ENCODE results near the gene TBC1D4. TPM values are rescaled to one million over a fixed set of nuclear protein-coding genes. Genes with fewer than 3 reads are reported as not detected.

The TBC1D4 gene
- total and polyA plus RNA-seq, 9 donors = 26.2 to 91.3 (median 52.6) TPM

GRCh38 chr13:75378301-75378700 is 103.7 kb downstream of the TBC1D4 start:
- H3K36me3 ChIP-seq = no peaks in the 10 kb centered on the region
- no peak overlapping the region for H3K4me3 ChIP-seq
- no peak for DNase-seq
- no peak overlapping the region for H3K27ac ChIP-seq
- H3K4me1 ChIP-seq (ENCODE audit: insufficient read depth) = peaks cover 2% of the 10 kb centered on the region
- H3K9me3 ChIP-seq = no peaks in the 10 kb centered on the region
- 78 to 84% (median 83%) methylated on average over 1 of the region's 1 CpG for WGBS, 3 donors
- no peaks in the 10 kb centered on the region for H3K27me3 ChIP-seq
- TF ChIP-seq EP300 (IDR thresholded peaks at IDR 0.05) (no peak), POLR2A (IDR thresholded peaks at IDR 0.05) (no peak), CTCF (IDR thresholded peaks at IDR 0.05) (no peak)
- intact Hi-C loops (cut with DNase I) = loop anchor here in 1 of 4 donors (10.0 kb wide), 1 partner anchor 96 kb away; no protein-coding TSS in a partner anchor

- H3K27me3 ChIP-seq = no peaks in the 10 kb centered on the region
- no peaks in the 10 kb centered on the region for H3K9me3 ChIP-seq
- 92 to 97% (median 94%) methylated on average over 6 of the region's 6 CpGs for WGBS, 3 donors
- intact Hi-C loops (cut with DNase I) = loop anchor here in 1 of 4 donors (10.0 kb wide), 1 partner anchor 98 kb away; no protein-coding TSS in a partner anchor
- H3K4me1 ChIP-seq (ENCODE audit: insufficient read depth) = no peaks in the 10 kb centered on the region
- no peaks in the 10 kb centered on the region for H3K36me3 ChIP-seq
- no peak overlapping the region for H3K4me3 ChIP-seq
- no peak for TF ChIP-seq EP300 (IDR thresholded peaks at IDR 0.05)
- no peak for TF ChIP-seq CTCF (IDR thresholded peaks at IDR 0.05)
- TF ChIP-seq POLR2A (IDR thresholded peaks at IDR 0.05) = no peak
- no peak overlapping the region for H3K27ac ChIP-seq
- no peak for DNase-seq
Observed at GRCh38 chr13:75376792-75377402, 105.1 kb downstream of the TBC1D4 start.

GRCh38 chr13:75375329-75375728 is 106.6 kb downstream of the TBC1D4 start:
- H3K27ac ChIP-seq = no peak overlapping the region
- H3K4me1 ChIP-seq (ENCODE audit: insufficient read depth) = no peaks in the 10 kb centered on the region
- no peaks in the 10 kb centered on the region for H3K27me3 ChIP-seq
- intact Hi-C loops (cut with DNase I) = loop anchor here in 1 of 4 donors (10.0 kb wide), 1 partner anchor 99 kb away; no protein-coding TSS in a partner anchor
- no peaks in the 10 kb centered on the region for H3K36me3 ChIP-seq
- no peak for DNase-seq
- TF ChIP-seq POLR2A (IDR thresholded peaks at IDR 0.05) = no peak
- H3K9me3 ChIP-seq = no peaks in the 10 kb centered on the region
- H3K4me3 ChIP-seq = no peak overlapping the region
- 72 to 80% (median 79%) methylated on average over 2 of the region's 2 CpGs for WGBS, 3 donors

DNA sequence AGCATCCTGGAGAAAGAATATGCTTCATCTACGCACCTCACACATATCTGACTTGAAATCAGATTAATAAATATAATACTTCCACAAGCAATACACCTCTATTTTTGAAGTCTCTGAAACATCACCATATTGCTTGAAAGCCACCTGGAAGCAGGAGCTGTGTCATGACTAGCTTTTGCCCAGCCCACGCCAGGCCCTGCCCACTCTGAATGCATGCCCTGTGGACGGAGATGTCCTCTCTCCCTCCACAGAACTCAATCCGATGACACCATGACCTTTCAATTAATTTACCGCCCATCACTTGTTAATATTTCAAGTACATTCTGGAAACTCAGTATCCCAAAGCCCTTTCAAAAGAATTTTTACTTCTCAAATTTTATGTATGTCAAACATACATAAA is 108.0 kb downstream of the TBC1D4 start:
- Histone ChIP-seq H3K4me1 (ENCODE audit: insufficient read depth) (no peaks in the 10 kb centered on the region), H3K9me3 (no peaks in the 10 kb centered on the region), H3K27me3 (no peaks in the 10 kb centered on the region), H3K27ac (no peak overlapping the region), H3K4me3 (no peak overlapping the region), H3K36me3 (no peaks in the 10 kb centered on the region)
- 94% methylated on average over 5 of the region's 5 CpGs for WGBS, 3 donors
- DNase-seq = no peak
- TF ChIP-seq POLR2A (IDR thresholded peaks at IDR 0.05) (no peak), CTCF (IDR thresholded peaks at IDR 0.05) (no peak), EP300 (IDR thresholded peaks at IDR 0.05) (no peak)
- intact Hi-C loops (cut with DNase I) = loop anchor here (2.0 to 10.0 kb wide), 4 partner anchors 101 to 178 kb away; partner anchors contain the start of gene TBC1D4 (in 2 of the 4)
